Natural killer cell (primary cell): Measurements from ENCODE around the gene MYO9A. TPM values are rescaled to one million over a fixed set of nuclear protein-coding genes. Genes with fewer than 3 reads are reported as not detected.

ENCODE experiments used
- ATAC-seq, 3 donors: fragments of 150-1000 bp in 2 of 3; fragments of 200-7000 bp in 1 of 3; cut with Tn5 transposase; 1 replicate in 1 of 3; 2 replicates in 2 of 3; pipeline ENCODE4 v1.10.0; 2021; ENCODE audit warnings: mild to moderate bottlenecking in 2 of 3, moderate library complexity in 2 of 3
- DNase-seq, 2 donors: peaks; one replicate each; pipeline versions ENCODE4 v3.0.0 to v3.0.0-alpha.2; 2013 to 2021; ENCODE audit warnings: mixed read lengths in 1 of 2
- H3K27ac ChIP-seq: one replicate; pipeline ENCODE4 v1.5.1; 2013; ENCODE audit warnings: mild to moderate bottlenecking, low read length
- H3K27me3 ChIP-seq: one replicate; pipeline ENCODE4 v1.6.1; 2013; ENCODE audit warnings: low read length; ENCODE audit not compliant: control insufficient read depth, insufficient read depth
- H3K36me3 ChIP-seq: one replicate; pipeline ENCODE4 v1.6.1; 2013; ENCODE audit warnings: low read length; ENCODE audit not compliant: control insufficient read depth, insufficient read depth
- H3K4me1 ChIP-seq: one replicate; pipeline ENCODE4 v1.6.1; 2013; ENCODE audit warnings: low read length; ENCODE audit not compliant: control insufficient read depth, insufficient read depth
- H3K4me3 ChIP-seq: one replicate; pipeline ENCODE4 v1.5.1; 2013; ENCODE audit warnings: low read length
- H3K9me3 ChIP-seq: one replicate; pipeline ENCODE4 v1.6.1; 2013; ENCODE audit warnings: low read length; ENCODE audit not compliant: control insufficient read depth, insufficient read depth
- H3K27ac Mint-ChIP-seq, 2 donors: one replicate each; pipeline ENCODE4 v1.8.0; 2022; ENCODE audit warnings: mild to moderate bottlenecking in 2 of 2, mixed read lengths in 2 of 2, moderate library complexity in 1 of 2
- H3K27me3 Mint-ChIP-seq, 2 donors: one replicate each; pipeline ENCODE4 v1.8.0; 2022; ENCODE audit warnings: low read depth in 2 of 2, mixed read lengths in 2 of 2
- H3K36me3 Mint-ChIP-seq: one replicate; pipeline ENCODE4 v1.8.0; 2022; ENCODE audit warnings: mixed read lengths
- H3K4me1 Mint-ChIP-seq, 2 donors: one replicate each; pipeline ENCODE4 v1.8.0; 2022; ENCODE audit warnings: mixed read lengths in 2 of 2
- H3K4me3 Mint-ChIP-seq: one replicate; pipeline ENCODE4 v1.8.0; 2022; ENCODE audit warnings: mild to moderate bottlenecking, moderate library complexity, mixed read lengths
- H3K9me3 Mint-ChIP-seq, 2 donors: one replicate each; pipeline ENCODE4 v1.8.0; 2022; ENCODE audit warnings: mixed read lengths in 2 of 2
- CTCF ChIP-seq: fragments of 200-600 bp; IDR thresholded peaks from one replicate; pipeline ENCODE4 v1.8.0; 2022; ENCODE audit warnings: antibody characterized with exemption
- WGBS: methylation state at CpG from one replicate; pipeline ENCODE4 v1.1.7; 2013; ENCODE audit warnings: missing lambda C conversion rate; ENCODE audit not compliant: insufficient coverage; 5-methylcytosine and 5-hydroxymethylcytosine counted together
- intact Hi-C: fragments of 100-400 bp; cut with micrococcal nuclease; formaldehyde crosslinking; loops from one replicate; pipeline ENCODE4 v1.14.2; 2022
- total RNA-seq, 4 donors: library from RNA; stranded (reverse); fragments of 120-200 nt in 1 of 4; gene quantifications; one replicate each; pipeline versions ENCODE4 v1.2.3 to v1.2.4, GENCODE V29; 2013 to 2022

MYO9A gene
- total RNA-seq, 3 donors from 2014 or later (not counting 1 experiment from before 2014, with no cell fraction given): 36.3 to 40.4 (median 37.3) TPM

- Histone ChIP-seq H3K4me1 (no peaks in the 10 kb centered on the region), H3K27ac (no peak overlapping the region), H3K9me3 (no peaks in the 10 kb centered on the region), H3K4me3 (no peak overlapping the region), H3K27me3 (no peaks in the 10 kb centered on the region), H3K36me3 (no peaks in the 10 kb centered on the region)
- no peak for DNase-seq
- no peak overlapping the region for H3K27ac Mint-ChIP-seq
- H3K36me3 Mint-ChIP-seq: no peaks in the 10 kb centered on the region
- peaks cover 4 to 23% of the 10 kb centered on the region in 2 donors for H3K27me3 Mint-ChIP-seq
- peaks cover 0 to 7% of the 10 kb centered on the region in 2 donors for H3K4me1 Mint-ChIP-seq
- H3K9me3 Mint-ChIP-seq: no peaks in the 10 kb centered on the region
- ATAC-seq: no peak
- TF ChIP-seq CTCF: no peak
- WGBS: 80% methylated on average over 9 of the region's 9 CpGs
- no peak overlapping the region for H3K4me3 Mint-ChIP-seq
- intact Hi-C loops: no loop called here
These were observed 336.6 kb downstream of the MYO9A start for GRCh38 chr15:71781179-71781964.

GRCh38 chr15:71780115-71780976 lies 337.6 kb downstream of the MYO9A start:
- intact Hi-C loops: loop anchor here (1.0 kb wide), 1 partner anchor 376 kb away; no protein-coding TSS in a partner anchor
- no peak overlapping the region for H3K27ac Mint-ChIP-seq
- Histone ChIP-seq H3K27me3 (no peaks in the 10 kb centered on the region), H3K4me1 (no peaks in the 10 kb centered on the region), H3K36me3 (no peaks in the 10 kb centered on the region), H3K9me3 (no peaks in the 10 kb centered on the region), H3K4me3 (no peak overlapping the region), H3K27ac (no peak overlapping the region)
- peaks cover 3 to 17% of the 10 kb centered on the region in 2 donors for H3K27me3 Mint-ChIP-seq
- H3K36me3 Mint-ChIP-seq: no peaks in the 10 kb centered on the region
- peak; percentile 67 for TF ChIP-seq CTCF
- H3K9me3 Mint-ChIP-seq: no peaks in the 10 kb centered on the region
- no peak overlapping the region for H3K4me3 Mint-ChIP-seq
- peak in 1 of 3 donors; percentile 54 for ATAC-seq
- peak in 1 of 2 donors; percentile 66 for DNase-seq
- WGBS: 8% methylated on average over 11 of the region's 13 CpGs
- peaks cover 0 to 7% of the 10 kb centered on the region in 2 donors for H3K4me1 Mint-ChIP-seq

- DNase-seq: no peak
- Mint-ChIP-seq H3K27me3 (peaks cover 3 to 17% of the 10 kb centered on the region in 2 donors), H3K27ac (no peak overlapping the region), H3K36me3 (no peaks in the 10 kb centered on the region), H3K9me3 (no peaks in the 10 kb centered on the region), H3K4me3 (no peak overlapping the region), H3K4me1 (peaks cover 0 to 7% of the 10 kb centered on the region in 2 donors)
- TF ChIP-seq CTCF: no peak
- ATAC-seq: no peak
- Histone ChIP-seq H3K4me1 (no peaks in the 10 kb centered on the region), H3K36me3 (no peaks in the 10 kb centered on the region), H3K27ac (no peak overlapping the region), H3K27me3 (no peaks in the 10 kb centered on the region), H3K9me3 (no peaks in the 10 kb centered on the region), H3K4me3 (no peak overlapping the region)
- intact Hi-C loops: no loop called here
- 89% methylated on average over 6 of the region's 6 CpGs for whole genome bisulfite sequencing
These were observed 338.7 kb downstream of the MYO9A start for GRCh38 chr15:71779073-71779797.
